Fibroblast of pulmonary artery (primary cell): ENCODE measurements around the gene LANCL3.

Experiments used
- DNase-seq: peaks from one replicate; pipeline ENCODE4 v3.0.0-alpha.2; 2010; ENCODE audit warnings: low read depth
- H3K4me3 ChIP-seq: replicated peaks from 2 replicates; pipeline ENCODE4 v1.5.1; 2011; ENCODE audit warnings: low read depth, mild to moderate bottlenecking, control low read depth, low read length, moderate library complexity
- TF ChIP-seq, protein P1 (sequence below): IDR thresholded peaks from 2 replicates; pipeline ENCODE4 v1.5.1; 2011; ENCODE audit warnings: mild to moderate bottlenecking, control low read depth, low read length, inconsistent platforms; ENCODE audit errors: missing control alignments

LANCL3 gene

DNA sequence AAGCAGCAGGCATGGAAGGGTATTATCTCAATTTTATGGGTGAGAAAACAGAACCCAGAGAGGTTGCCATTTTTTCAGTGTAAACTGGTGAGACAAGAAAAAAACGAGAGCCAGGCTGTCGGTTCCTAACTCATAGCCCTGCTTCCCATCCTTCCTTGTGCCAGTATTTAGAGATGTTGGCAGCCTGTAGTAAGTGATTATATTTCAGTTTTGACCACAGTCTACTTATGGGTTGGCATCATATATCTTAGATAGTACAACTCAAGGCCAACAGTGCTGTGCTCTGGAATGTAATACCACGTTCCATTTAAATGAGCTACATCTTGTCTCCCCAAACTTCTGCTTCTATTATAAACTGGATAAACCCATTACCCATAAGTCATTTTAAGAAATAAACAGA lies 154.9 kb downstream of the LANCL3 start:
- TF ChIP-seq, protein P1, sequence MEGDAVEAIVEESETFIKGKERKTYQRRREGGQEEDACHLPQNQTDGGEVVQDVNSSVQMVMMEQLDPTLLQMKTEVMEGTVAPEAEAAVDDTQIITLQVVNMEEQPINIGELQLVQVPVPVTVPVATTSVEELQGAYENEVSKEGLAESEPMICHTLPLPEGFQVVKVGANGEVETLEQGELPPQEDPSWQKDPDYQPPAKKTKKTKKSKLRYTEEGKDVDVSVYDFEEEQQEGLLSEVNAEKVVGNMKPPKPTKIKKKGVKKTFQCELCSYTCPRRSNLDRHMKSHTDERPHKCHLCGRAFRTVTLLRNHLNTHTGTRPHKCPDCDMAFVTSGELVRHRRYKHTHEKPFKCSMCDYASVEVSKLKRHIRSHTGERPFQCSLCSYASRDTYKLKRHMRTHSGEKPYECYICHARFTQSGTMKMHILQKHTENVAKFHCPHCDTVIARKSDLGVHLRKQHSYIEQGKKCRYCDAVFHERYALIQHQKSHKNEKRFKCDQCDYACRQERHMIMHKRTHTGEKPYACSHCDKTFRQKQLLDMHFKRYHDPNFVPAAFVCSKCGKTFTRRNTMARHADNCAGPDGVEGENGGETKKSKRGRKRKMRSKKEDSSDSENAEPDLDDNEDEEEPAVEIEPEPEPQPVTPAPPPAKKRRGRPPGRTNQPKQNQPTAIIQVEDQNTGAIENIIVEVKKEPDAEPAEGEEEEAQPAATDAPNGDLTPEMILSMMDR, result no peak
- H3K4me3 ChIP-seq, result no peak overlapping the region
- DNase-seq, result no peak
